C4-2B (cell line): Measurements from ENCODE around the gene AQP9.

Experiments used
- H3K27ac ChIP-seq: fragments of 450-650 bp; 2 replicates; pipeline ENCODE4 v1.5.1; 2017
- CTCF ChIP-seq: fragments of 450-650 bp; conservative IDR thresholded peaks from 2 replicates; pipeline ENCODE4 v1.5.1; 2017; ENCODE audit warnings: mild to moderate bottlenecking
- ZFX ChIP-seq: fragments of 450-650 bp; IDR thresholded peaks from 2 replicates; pipeline ENCODE4 v1.6.1; 2017

Gene AQP9

GRCh38 chr15:58229297-58229768, 91.2 kb downstream of the AQP9 start:
- no peak overlapping the region for H3K27ac ChIP-seq
- TF ChIP-seq CTCF, result no peak
- no peak for TF ChIP-seq ZFX

GRCh38 chr15:58232281-58233065, 94.3 kb downstream of the AQP9 start:
- H3K27ac ChIP-seq, result no peak overlapping the region
- TF ChIP-seq CTCF, result no peak
- TF ChIP-seq ZFX, result no peak

GRCh38 chr15:58233341-58233740, 95.2 kb downstream of the AQP9 start:
- TF ChIP-seq CTCF (no peak), ZFX (no peak)
- no peak overlapping the region for H3K27ac ChIP-seq
